Non-pigmented ciliary epithelial cell (primary cell): ENCODE data around the gene HMCES.

Experiments used
- DNase-seq: peaks from one replicate; pipeline ENCODE4 v3.0.0-alpha.2; 2010; ENCODE audit warnings: low read depth

The HMCES gene

DNA sequence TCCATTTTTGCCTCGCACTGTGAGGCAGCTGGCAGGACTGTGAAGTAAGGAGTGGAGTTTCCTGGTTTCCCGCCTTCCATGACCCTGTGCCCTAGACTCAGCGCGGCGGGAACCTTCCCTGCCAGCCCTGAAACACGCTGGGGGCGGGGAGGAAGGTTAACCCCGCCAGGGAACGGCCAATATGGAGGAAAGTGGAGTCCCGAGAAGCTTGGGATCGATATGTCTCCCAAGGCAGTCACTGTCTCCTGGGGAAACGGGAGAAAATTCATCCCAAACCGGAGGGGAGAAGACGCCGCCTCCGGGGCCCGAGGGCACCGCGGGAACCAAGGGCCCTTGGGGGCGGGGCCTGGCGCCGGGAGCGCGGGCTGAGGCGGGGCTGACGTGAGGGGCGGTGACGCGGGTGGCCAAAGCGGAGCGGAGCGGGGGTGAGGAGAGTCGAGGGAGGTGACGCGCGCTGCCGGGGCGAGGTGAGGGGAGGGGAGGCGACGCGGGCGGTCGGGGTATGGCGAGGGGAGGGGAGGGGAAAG is at the start of gene HMCES:
HMCES (plus strand) TSS at position 432 of the 527 bp plus-strand sequence. CDS start 863 bp downstream, outside the sequence.
- DNase-seq = no peak

- DNase-seq = peak; percentile 60
Measured at GRCh38 chr3:129228891-129229585, 49.6 kb upstream of the HMCES start.

- no peak for DNase-seq
Measured at GRCh38 chr3:129230311-129231019, 48.2 kb upstream of the HMCES start.

- no peak for DNase-seq
Measured at GRCh38 chr3:129231331-129232119, 47.1 kb upstream of the HMCES start.

- DNase-seq = no peak
Measured at GRCh38 chr3:129233538-129233937, 45.1 kb upstream of the HMCES start.

- no peak for DNase-seq
Measured at GRCh38 chr3:129234441-129234840, 44.2 kb upstream of the HMCES start.

GRCh38 chr3:129235344-129235917 is 43.2 kb upstream of the HMCES start:
- no peak for DNase-seq

GRCh38 chr3:129238945-129239705 is 39.5 kb upstream of the HMCES start:
- DNase-seq = no peak

DNA sequence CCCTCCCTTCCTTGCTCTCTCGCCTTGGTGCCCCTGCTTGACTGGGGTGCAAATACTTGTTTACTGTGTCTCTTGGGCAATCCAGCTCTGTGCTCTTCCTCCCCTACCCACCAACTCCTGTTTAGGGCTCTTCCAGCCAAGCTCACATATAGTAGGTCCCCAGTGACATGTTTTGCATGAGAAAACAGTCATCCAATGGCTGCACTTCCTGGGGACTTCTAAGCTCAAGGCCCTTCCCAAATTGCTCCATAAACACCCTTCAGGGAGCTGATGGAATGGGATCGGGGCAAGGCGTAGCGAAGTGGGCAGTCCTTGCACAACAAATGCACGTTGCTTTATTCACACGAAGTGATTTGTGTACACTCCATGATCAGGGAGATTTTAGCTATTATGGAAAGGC is 38.7 kb upstream of the HMCES start:
- no peak for DNase-seq

DNA sequence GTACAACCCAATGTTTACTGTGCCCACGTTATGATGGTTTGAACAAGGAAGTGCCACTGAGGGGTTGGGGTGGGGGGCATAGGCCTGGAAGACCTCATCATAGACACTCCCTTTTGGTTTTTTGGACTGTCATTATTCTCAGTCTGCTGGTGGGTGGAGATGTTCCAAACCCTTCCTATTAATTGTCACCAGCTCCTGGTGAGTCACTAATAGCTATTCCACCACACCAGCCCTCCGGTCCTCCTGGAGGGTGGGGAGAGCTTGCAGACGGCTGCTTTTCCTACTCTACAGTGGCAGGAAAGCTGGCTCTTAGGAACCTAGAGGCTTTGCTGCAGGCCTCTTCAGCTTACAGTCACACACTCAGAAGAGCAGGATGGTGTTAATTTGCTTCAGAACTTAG is 38.2 kb upstream of the HMCES start:
- DNase-seq = no peak

- DNase-seq = no peak
Measured at GRCh38 chr3:129245141-129245540, 33.5 kb upstream of the HMCES start.

DNA sequence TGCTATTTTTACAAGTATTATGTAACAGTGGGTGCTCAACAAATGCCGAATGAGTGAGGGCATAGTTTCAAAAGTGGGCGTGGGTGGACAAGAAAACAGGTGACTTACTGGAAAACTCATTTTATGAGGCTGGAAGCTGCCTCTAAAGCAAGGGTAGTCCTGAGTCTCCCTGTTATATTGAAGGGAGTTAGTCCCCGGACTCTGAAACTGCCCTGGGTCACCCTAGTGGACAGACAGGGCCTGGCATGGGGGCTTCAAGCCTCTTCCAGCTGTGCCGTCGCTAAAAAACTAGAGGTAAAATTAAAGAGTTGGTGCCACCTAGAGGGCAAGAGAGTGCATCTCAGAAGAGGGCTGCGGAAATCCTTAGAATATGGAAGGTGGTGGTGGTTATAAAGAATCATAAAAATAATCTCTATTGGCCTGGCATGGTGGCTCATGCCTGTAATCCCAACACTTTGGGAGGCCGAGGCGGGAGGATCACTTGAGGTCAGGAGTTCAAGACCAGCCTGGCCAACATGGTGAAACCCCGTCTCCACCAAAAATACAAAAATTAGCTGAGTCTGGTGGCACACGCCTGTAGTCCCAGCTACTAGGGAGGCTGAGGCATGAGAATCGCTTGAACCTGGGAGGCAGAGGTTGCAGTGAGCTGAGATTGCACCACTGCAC is 32.9 kb upstream of the HMCES start:
- DNase-seq = peak; percentile 57

DNA sequence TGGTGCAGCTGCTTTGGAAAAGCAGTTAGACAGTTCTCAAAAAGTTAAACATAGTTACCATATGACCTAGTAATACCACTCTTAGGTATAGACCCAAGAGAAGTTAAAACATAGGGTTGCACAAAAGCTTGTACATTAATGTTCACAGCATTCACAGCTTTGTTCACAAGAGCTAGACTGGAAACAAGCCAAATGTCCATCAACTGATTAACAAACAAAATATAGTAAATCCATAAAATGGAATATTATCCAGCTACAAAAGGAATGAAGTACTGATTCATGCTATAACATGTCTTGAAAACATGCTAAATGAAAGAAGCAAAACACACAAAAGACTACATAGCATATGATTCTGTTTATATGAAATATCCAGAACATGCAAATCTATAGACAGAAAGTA is 32.0 kb upstream of the HMCES start:
- no peak for DNase-seq

DNA sequence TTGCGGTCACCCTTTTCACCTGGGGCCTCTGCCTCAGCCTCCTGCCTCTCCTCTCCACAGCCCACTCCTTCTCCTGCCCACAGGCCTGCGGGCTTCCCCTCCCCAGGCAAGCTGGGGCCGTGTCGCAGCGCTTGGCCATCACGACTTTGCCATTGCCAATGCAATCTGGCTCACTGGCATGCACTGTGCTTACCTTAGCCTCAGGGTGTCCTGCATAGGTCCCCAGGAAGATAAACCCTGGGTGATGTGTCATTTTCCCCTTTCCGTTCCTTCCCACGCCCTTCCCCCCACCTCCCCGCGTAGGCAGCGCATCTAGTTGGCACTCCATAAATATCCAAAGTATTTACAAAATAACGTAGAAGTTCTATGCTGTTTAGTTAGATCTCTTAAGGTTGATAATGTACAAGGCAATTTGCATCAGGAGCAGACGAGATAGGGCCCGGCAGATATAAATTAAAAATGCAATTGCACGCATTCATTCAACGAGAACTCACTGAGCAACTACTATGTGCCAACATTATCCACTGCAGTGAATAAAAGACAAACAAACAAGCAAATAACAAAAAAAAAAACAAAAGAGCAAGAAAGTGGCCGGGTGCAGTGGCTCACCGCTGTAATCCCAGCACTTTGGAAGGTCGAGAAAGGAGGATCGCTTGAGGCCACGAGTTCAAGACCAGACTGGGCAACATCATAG is 30.2 kb upstream of the HMCES start:
- no peak for DNase-seq

DNA sequence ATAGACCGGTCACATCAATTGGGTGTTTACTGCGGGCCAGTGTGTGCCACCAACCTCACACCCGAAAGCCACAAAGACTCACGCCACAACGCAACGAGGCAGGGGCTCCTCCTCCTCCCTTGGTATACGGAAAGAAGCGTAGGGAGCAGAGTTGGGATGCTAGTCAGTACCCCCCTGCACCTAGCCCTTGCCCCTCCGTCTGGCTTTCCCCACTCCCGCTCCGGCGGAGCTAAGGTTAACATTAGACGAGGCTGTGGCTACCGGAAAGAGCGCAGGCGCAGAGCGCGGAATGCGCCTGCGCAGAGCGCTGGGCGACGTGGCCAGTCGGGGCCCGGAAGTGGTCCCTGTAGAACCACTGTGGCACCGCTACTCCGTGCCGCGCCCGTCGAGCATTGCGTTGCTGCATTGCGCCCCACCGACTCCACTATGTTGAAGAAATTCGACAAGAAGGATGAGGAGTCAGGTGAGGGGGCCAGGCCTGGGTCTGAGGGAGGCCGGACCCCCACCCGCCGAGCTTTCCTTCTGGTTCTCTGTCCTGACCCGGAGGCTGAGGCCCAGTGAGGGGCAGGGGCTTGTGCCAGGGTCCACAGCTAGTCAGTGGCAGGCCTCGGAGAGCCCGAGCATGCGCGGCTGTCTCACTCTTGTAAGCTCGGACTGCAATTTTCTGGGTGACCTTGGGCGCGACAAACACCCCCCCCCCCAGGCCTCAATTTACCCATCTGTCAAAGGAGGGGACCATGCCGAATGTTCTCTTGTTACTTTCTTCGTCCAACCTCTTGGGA is 29.2 kb upstream of the HMCES start, which contains the start of gene COPG1:
COPG1 (plus strand) TSS at position 323 of the 782 bp plus-strand sequence; CDS start at position 427, 104 bp downstream.
- no peak for DNase-seq

GRCh38 chr3:129252748-129253147 is 25.9 kb upstream of the HMCES start:
- no peak for DNase-seq

- DNase-seq = no peak
Measured at GRCh38 chr3:129254536-129255230, 24.0 kb upstream of the HMCES start.

GRCh38 chr3:129256270-129256669 is 22.4 kb upstream of the HMCES start:
- no peak for DNase-seq

DNA sequence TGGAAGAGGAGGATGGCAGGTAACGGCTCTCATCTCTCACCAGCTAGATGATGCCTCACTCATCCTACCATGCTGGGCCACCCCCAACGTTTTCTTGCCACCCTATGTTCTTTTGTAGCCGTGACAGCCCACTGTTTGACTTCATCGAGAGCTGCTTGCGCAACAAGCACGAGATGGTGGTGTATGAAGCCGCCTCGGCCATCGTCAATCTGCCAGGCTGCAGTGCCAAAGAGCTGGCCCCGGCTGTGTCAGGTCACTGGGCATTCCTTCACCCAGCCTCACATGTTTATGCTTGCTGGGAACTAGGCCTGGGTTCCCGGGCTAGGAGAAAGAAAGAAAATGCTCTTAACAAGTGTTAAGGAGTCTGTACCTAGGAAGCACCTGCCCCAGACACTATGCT is 21.1 kb upstream of the HMCES start:
- DNase-seq = no peak
